Measurements from ENCODE around the gene KRTAP20-1.

The KRTAP20-1 gene

GRCh38 chr21:30620080-30620479, 3.9 kb downstream of the KRTAP20-1 start:
- no peak for DNase-seq (ENCODE audit: low read depth in 1 of 2, low spot score in 1 of 2)
- no peaks in the 10 kb centered on the region for H3K27me3 ChIP-seq (ENCODE audit: insufficient read depth, poor library complexity, severe bottlenecking)
- TF ChIP-seq CTCF (IDR thresholded peaks at IDR 0.05; ENCODE audit: insufficient read depth, low read length) = no peak
- TF ChIP-seq REST (IDR thresholded peaks at IDR 0.05; ENCODE audit: insufficient replicate concordance, low read depth) = no peak
- TF ChIP-seq SPI1 (IDR thresholded peaks at IDR 0.05; ENCODE audit: borderline replicate concordance, low read depth) = no peak
- TF ChIP-seq POLR2AphosphoS5 (IDR thresholded peaks at IDR 0.05; ENCODE audit: low read depth) = no peak
- TF ChIP-seq GABPA (IDR thresholded peaks at IDR 0.05; ENCODE audit: low read depth) = no peak
- no peak overlapping the region for H3K27ac ChIP-seq (replicated peaks)
- H3K4me3 ChIP-seq (replicated peaks; ENCODE audit: insufficient read depth, low read length) = no peak overlapping the region

GRCh38 chr21:30620522-30620921, 4.3 kb downstream of the KRTAP20-1 start, which contains the start of gene KRTAP20-4:
KRTAP20-4 (plus strand) TSS chr21:30620627.
- Histone ChIP-seq H3K27me3 (ENCODE audit: insufficient read depth, poor library complexity, severe bottlenecking) (no peaks in the 10 kb centered on the region), H3K4me3 (replicated peaks; ENCODE audit: insufficient read depth, low read length) (no peak within 1 kb of the TSS), H3K27ac (replicated peaks) (no peak within 1 kb of the TSS)
- TF ChIP-seq CTCF (IDR thresholded peaks at IDR 0.05; ENCODE audit: insufficient read depth, low read length) (no peak), GABPA (IDR thresholded peaks at IDR 0.05; ENCODE audit: low read depth) (no peak), POLR2AphosphoS5 (IDR thresholded peaks at IDR 0.05; ENCODE audit: low read depth) (no peak), REST (IDR thresholded peaks at IDR 0.05; ENCODE audit: insufficient replicate concordance, low read depth) (no peak), SPI1 (IDR thresholded peaks at IDR 0.05; ENCODE audit: borderline replicate concordance, low read depth) (no peak)
- no peak for DNase-seq (ENCODE audit: low read depth in 1 of 2, low spot score in 1 of 2)

- no peak for DNase-seq (ENCODE audit: low read depth in 1 of 2, low spot score in 1 of 2)
- no peak for TF ChIP-seq REST (IDR thresholded peaks at IDR 0.05; ENCODE audit: insufficient replicate concordance, low read depth)
- TF ChIP-seq SPI1 (IDR thresholded peaks at IDR 0.05; ENCODE audit: borderline replicate concordance, low read depth) = no peak
- TF ChIP-seq POLR2AphosphoS5 (IDR thresholded peaks at IDR 0.05; ENCODE audit: low read depth) = no peak
- TF ChIP-seq GABPA (IDR thresholded peaks at IDR 0.05; ENCODE audit: low read depth) = no peak
- TF ChIP-seq CTCF (IDR thresholded peaks at IDR 0.05; ENCODE audit: insufficient read depth, low read length) = no peak
- no peaks in the 10 kb centered on the region for H3K27me3 ChIP-seq (ENCODE audit: insufficient read depth, poor library complexity, severe bottlenecking)
- H3K4me3 ChIP-seq (replicated peaks; ENCODE audit: insufficient read depth, low read length) = no peak overlapping the region
- no peak overlapping the region for H3K27ac ChIP-seq (replicated peaks)
These were observed 7.1 kb downstream of the KRTAP20-1 start for GRCh38 chr21:30623362-30623761.

Measured in HL-60 (cell line).